Tibial nerve (tissue), 4 donors: ENCODE results near the gene SAP30L. TPM values are rescaled to one million over a fixed set of nuclear protein-coding genes. Genes with fewer than 3 reads are reported as not detected.

Experiments used
- DNase-seq, 2 donors: peaks; one replicate each; pipeline ENCODE4 v3.0.0-alpha.2; 2019; ENCODE audit warnings: low spot score in 2 of 2
- H3K27ac ChIP-seq, 4 donors: fragments of 200-600 bp; sonication (generic) in 3 of 4; one replicate each; pipeline ENCODE4 v1.5.1; 2017 to 2019; ENCODE audit warnings: mild to moderate bottlenecking in 1 of 4
- H3K27me3 ChIP-seq, 2 donors: fragments of 200-600 bp; sonication (generic) in 1 of 2; one replicate each; pipeline versions ENCODE4 v1.5.1 to v1.6.0; 2017 to 2019
- H3K36me3 ChIP-seq, 3 donors: fragments of 200-600 bp; sonication (generic); one replicate each; pipeline ENCODE4 v1.5.1; 2018 to 2019
- H3K4me1 ChIP-seq, 4 donors: fragments of 200-600 bp; sonication (generic) in 3 of 4; one replicate each; pipeline ENCODE4 v1.5.1; 2017 to 2019
- H3K4me3 ChIP-seq, 4 donors: fragments of 200-600 bp; sonication (generic) in 3 of 4; one replicate each; pipeline ENCODE4 v1.5.1; 2017 to 2019; ENCODE audit warnings: mild to moderate bottlenecking in 1 of 4, moderate library complexity in 1 of 4
- H3K9me3 ChIP-seq, 4 donors: fragments of 200-600 bp; sonication (generic) in 3 of 4; one replicate each; pipeline ENCODE4 v1.5.1; 2017 to 2019
- CTCF ChIP-seq, 5 experiments: fragments of 200-600 bp in 3 of 5; fragments of 450-650 bp in 2 of 5; sonication (generic) in 3 of 5; IDR thresholded peaks; one replicate each; pipeline ENCODE4 v1.5.1; 2016 to 2019; ENCODE audit warnings: antibody characterized with exemption in 5 of 5, mild to moderate bottlenecking in 3 of 5, moderate library complexity in 2 of 5
- EP300 ChIP-seq, 2 donors: sonication (generic); formaldehyde crosslinking; IDR thresholded peaks; one replicate each; pipeline ENCODE4 v1.6.1; 2017; ENCODE audit warnings: antibody characterized with exemption in 2 of 2, mild to moderate bottlenecking in 1 of 2
- POLR2A ChIP-seq, 2 donors: fragments of 450-650 bp; IDR thresholded peaks; one replicate each; pipeline ENCODE4 v1.6.1; 2017; ENCODE audit warnings: antibody characterized with exemption in 2 of 2, mild to moderate bottlenecking in 2 of 2, moderate library complexity in 2 of 2
- WGBS, 2 donors: methylation state at CpG; one replicate each; pipeline ENCODE4 v1.1.5; 2018; 5-methylcytosine and 5-hydroxymethylcytosine counted together
- total RNA-seq, 4 donors: library from RNA; depleted of rRNA; stranded (reverse); fragments of >200 nt; gene quantifications; one replicate each; pipeline ENCODE4 v1.1.0, GENCODE V29; 2016

Gene SAP30L
- total RNA-seq, 4 donors from 2014 or later: 30.0 to 60.5 (median 38.6) TPM

DNA sequence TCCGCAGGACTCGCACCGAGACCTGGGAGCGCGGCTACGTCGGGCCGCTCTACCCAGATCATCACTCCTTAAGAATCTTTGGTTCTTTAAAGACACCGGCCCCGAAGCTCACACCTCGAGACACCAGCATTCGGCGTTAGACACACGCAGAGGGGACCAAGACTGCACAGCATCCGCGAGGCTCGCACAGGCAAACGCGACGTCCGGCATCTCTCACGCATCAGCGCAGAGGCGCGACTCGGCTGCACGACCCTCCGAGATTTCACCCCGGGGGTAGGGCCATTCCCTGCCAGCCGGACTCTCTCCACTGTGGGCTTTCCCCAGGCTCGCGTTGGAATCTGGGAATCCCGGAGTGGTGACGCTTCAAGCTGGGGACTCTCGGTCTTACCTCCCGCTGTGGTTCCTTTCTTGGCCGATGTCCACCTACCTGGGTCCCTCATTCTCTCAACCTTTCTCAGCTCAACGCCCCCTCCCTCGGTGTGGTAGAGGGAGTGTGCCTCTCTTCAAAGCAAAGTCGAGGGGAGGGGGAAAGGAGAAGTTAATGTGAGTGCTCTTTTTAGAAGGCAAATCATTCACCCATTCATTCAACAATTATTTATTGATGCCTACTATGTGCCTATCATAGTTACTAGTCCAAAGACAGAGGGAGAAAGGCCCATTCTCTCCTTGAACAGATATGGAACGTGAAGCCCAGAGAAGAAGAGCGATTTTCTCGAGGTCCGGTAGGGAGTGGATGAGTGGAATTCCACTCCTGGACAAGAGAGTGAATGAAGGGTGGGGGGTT is 33.6 kb downstream of the SAP30L start:
- Histone ChIP-seq H3K27me3 (peaks cover 15 to 100% of the 10 kb centered on the region in 2 donors), H3K4me1 (peaks cover 0 to 78% (median 46%) of the 10 kb centered on the region in 4 donors), H3K36me3 (no peaks in the 10 kb centered on the region), H3K4me3 (no peak overlapping the region), H3K27ac (no peak overlapping the region), H3K9me3 (no peaks in the 10 kb centered on the region)
- WGBS, 2 donors: 1 to 4% methylated on average over 19 to 32 of the region's 44 CpGs
- TF ChIP-seq POLR2A (IDR thresholded peaks at IDR 0.05): no peak
- TF ChIP-seq CTCF (IDR thresholded peaks at IDR 0.05): no peak
- no peak for TF ChIP-seq EP300 (IDR thresholded peaks at IDR 0.05)
- DNase-seq: no peak

DNA sequence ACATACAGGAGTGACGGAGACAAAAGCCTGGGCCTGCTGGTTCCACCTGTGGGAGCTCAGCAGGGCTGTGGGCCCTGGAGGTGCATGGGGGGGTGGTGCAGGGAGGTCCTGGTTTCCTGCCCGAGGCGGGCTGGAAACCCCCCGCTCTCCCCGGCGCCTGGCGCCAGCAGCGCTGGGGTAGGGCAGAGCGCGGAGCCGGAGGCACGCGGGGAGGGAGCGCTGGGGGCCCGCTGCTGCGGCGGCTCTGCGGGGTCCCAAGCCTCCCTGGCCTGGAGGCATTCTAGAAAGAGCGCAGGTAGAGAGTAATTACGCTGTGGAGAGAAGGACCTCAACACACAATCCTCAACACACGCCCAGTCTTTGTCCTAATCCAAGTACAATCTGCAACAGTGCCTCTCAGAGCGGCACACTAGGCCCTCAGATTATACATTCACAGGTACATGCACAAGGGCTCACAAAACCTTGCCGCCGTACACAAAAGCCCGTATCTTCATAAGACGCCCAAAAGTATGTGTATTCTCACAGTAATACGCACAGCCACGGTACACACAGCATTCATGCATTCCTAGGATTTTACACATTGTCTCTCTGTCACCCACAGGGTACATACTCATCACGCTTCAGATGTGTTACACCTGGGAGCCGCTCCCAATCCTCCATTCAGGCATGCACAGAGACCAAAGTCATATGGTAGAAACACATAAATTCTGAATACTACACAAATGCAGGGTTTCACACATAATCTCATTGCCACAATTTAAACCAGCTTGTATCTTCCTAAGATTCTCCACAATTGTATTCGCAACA is 34.4 kb downstream of the SAP30L start:
- Histone ChIP-seq H3K27me3 (peaks cover 10 to 100% of the 10 kb centered on the region in 2 donors), H3K9me3 (no peaks in the 10 kb centered on the region), H3K4me1 (peaks cover 0 to 77% (median 49%) of the 10 kb centered on the region in 4 donors), H3K27ac (no peak overlapping the region), H3K4me3 (no peak overlapping the region), H3K36me3 (no peaks in the 10 kb centered on the region)
- TF ChIP-seq EP300 (IDR thresholded peaks at IDR 0.05) (no peak), CTCF (IDR thresholded peaks at IDR 0.05) (no peak), POLR2A (IDR thresholded peaks at IDR 0.05) (no peak)
- DNase-seq: no peak
- 5 to 10% methylated on average over 12 to 31 of the region's 31 CpGs for WGBS, 2 donors

- Histone ChIP-seq H3K27me3 (peaks cover 9 to 100% of the 10 kb centered on the region in 2 donors), H3K4me3 (no peak overlapping the region), H3K27ac (no peak overlapping the region), H3K4me1 (peaks cover 0 to 74% (median 43%) of the 10 kb centered on the region in 4 donors), H3K36me3 (no peaks in the 10 kb centered on the region), H3K9me3 (no peaks in the 10 kb centered on the region)
- DNase-seq: no peak
- 20 to 22% methylated on average over 1 to 2 of the region's 3 CpGs for WGBS, 2 donors
- TF ChIP-seq EP300 (IDR thresholded peaks at IDR 0.05) (no peak), POLR2A (IDR thresholded peaks at IDR 0.05) (no peak), CTCF (IDR thresholded peaks at IDR 0.05) (no peak)
These were observed 35.0 kb downstream of the SAP30L start for GRCh38 chr5:154480847-154481246.

DNA sequence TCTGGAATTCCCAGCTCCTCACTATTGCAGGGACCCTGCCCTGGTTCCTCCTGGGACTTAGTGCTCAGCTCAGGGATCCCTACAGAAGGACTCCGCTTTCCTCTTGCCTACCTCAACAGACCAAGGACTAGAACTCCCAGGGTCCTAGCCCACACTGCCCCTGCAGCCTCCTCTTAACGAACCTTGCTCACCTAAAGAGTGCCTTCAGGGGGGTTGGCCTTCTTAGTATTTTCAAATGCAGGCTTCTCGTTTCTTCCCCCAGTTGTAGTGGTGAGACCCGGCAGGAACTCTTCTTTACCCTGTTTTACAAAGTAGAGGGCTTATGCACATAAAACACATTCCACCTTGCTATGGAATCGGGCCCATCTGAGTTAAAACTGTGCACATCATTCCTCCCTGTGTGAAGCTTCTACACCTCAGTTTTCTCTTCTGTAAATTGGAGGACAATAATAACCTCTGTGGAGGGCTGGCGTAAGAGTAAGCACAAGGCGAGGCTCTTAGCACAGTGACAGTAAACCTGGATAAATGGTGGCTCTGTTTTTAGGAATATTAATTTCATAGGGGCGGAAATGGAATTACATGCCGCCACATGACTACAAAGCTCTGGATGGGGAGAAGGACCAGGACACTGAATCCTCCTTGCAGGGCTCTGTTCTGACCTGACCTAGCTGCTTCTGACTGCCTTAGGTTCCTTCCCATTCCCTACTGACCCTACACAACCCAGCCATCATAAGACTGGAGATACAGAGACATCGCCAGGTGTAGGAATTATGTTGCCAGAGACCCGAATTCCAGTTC is 36.0 kb downstream of the SAP30L start:
- DNase-seq: no peak
- Histone ChIP-seq H3K9me3 (no peaks in the 10 kb centered on the region), H3K27ac (no peak overlapping the region), H3K4me1 (peaks cover 0 to 65% (median 37%) of the 10 kb centered on the region in 4 donors), H3K27me3 (peaks cover 9 to 100% of the 10 kb centered on the region in 2 donors), H3K4me3 (no peak overlapping the region), H3K36me3 (no peaks in the 10 kb centered on the region)
- no peak for TF ChIP-seq EP300 (IDR thresholded peaks at IDR 0.05)
- no peak for TF ChIP-seq POLR2A (IDR thresholded peaks at IDR 0.05)
- no peak for TF ChIP-seq CTCF (IDR thresholded peaks at IDR 0.05)
- WGBS, 2 donors: 23 to 24% methylated on average over 11 of the region's 11 CpGs
